Keratinocyte (primary cell): ENCODE measurements around the gene TARS2. TPM values are rescaled to one million over a fixed set of nuclear protein-coding genes. Genes with fewer than 3 reads are reported as not detected.

Experiments used
- DNase-seq: peaks from one replicate; pipeline ENCODE4 v3.0.0-alpha.2; 2011; ENCODE audit warnings: low read depth, missing footprints, low spot score
- FAIRE-seq: peaks from 2 replicates; lab custom pipeline; 2011; peaks lifted over from hg19 to GRCh38; lab: Jason Lieb, UNC
- H2AFZ ChIP-seq: 2 replicates; pipeline ENCODE4 v1.6.0; 2012; ENCODE audit warnings: low read length, control low read depth, inconsistent platforms; ENCODE audit not compliant: control insufficient read depth
- H3K27ac ChIP-seq: 2 replicates; pipeline ENCODE4 v1.5.1; 2011; ENCODE audit warnings: low read length; ENCODE audit not compliant: control insufficient read depth, insufficient read depth
- H3K27me3 ChIP-seq: 3 replicates; pipeline ENCODE4 v1.6.0; 2011; ENCODE audit warnings: low read length; ENCODE audit not compliant: control insufficient read depth, insufficient read depth; ENCODE audit errors: extremely low read depth
- H3K36me3 ChIP-seq, 2 experiments: 2 replicates in 1 of 2; 3 replicates in 1 of 2; pipeline ENCODE4 v1.5.1; 2011; ENCODE audit warnings: low read length in 2 of 2, mild to moderate bottlenecking in 1 of 2; ENCODE audit not compliant: control insufficient read depth in 2 of 2, insufficient read depth in 2 of 2; ENCODE audit errors: extremely low read depth in 1 of 2
- H3K4me1 ChIP-seq: 3 replicates; pipeline ENCODE4 v1.5.1; 2011; ENCODE audit warnings: low read length; ENCODE audit not compliant: control insufficient read depth, insufficient read depth; ENCODE audit errors: extremely low read depth
- H3K4me2 ChIP-seq: 3 replicates; pipeline ENCODE4 v1.6.0; 2011; ENCODE audit warnings: low read depth, low read length; ENCODE audit not compliant: control insufficient read depth, insufficient read depth; ENCODE audit errors: extremely low read depth
- H3K4me3 ChIP-seq, 3 experiments: fragments of 200-600 bp in 1 of 3; sonication (generic) in 1 of 3; 2 replicates in 2 of 3; 3 replicates in 1 of 3; pipeline ENCODE4 v1.5.1; 2011 to 2016; ENCODE audit warnings: low read length in 3 of 3, mild to moderate bottlenecking in 3 of 3, control low read depth in 2 of 3, inconsistent platforms in 1 of 3, low read depth in 1 of 3, mixed read lengths in 1 of 3, mixed run types in 1 of 3, moderate library complexity in 1 of 3; ENCODE audit not compliant: control insufficient read depth in 2 of 3, insufficient read depth in 2 of 3; ENCODE audit errors: extremely low read depth in 1 of 3
- H3K79me2 ChIP-seq: 2 replicates; pipeline ENCODE4 v1.6.0; 2012; ENCODE audit warnings: low read length; ENCODE audit not compliant: control insufficient read depth, insufficient read depth
- H3K9ac ChIP-seq: 3 replicates; pipeline ENCODE4 v1.6.0; 2011; ENCODE audit warnings: low read length; ENCODE audit not compliant: control insufficient read depth, insufficient read depth; ENCODE audit errors: extremely low read depth
- H3K9me1 ChIP-seq: 3 replicates; pipeline ENCODE4 v1.6.0; 2011; ENCODE audit warnings: low read length; ENCODE audit not compliant: control insufficient read depth, insufficient read depth; ENCODE audit errors: extremely low read depth
- H3K9me3 ChIP-seq: 2 replicates; pipeline ENCODE4 v1.5.1; 2012; ENCODE audit warnings: low read depth, low read length; ENCODE audit not compliant: control insufficient read depth
- H4K20me1 ChIP-seq: 3 replicates; pipeline ENCODE4 v1.6.0; 2011; ENCODE audit warnings: low read length; ENCODE audit not compliant: control insufficient read depth, insufficient read depth; ENCODE audit errors: extremely low read depth
- CTCF ChIP-seq, 3 experiments: IDR thresholded peaks in 1 of 3; conservative IDR thresholded peaks in 1 of 3; optimal IDR thresholded peaks in 1 of 3; 2 replicates in 2 of 3; 3 replicates in 1 of 3; pipeline versions ENCODE3 to v1.5.1; 2011; ENCODE audit warnings: low read length in 3 of 3, mild to moderate bottlenecking in 3 of 3, moderate library complexity in 2 of 3, control low read depth in 1 of 3, inconsistent platforms in 1 of 3; ENCODE audit not compliant: insufficient read depth in 2 of 3; ENCODE audit errors: extremely low read depth in 1 of 3
- EZH2 ChIP-seq: IDR thresholded peaks from one replicate; pipeline ENCODE4 v1.6.1; 2012; ENCODE audit warnings: inconsistent platforms, mild to moderate bottlenecking, low read length, moderate library complexity
- dilution Hi-C: fragments of 300-500 bp; cut with MboI; formaldehyde crosslinking; loops from one replicate; pipeline ENCODE4 v1.7.0; 2020; ENCODE audit warnings: low sequenced_read_pairs; ENCODE audit not compliant: extremely low pct_ligation_motif_present
- polyA plus RNA-seq, 5 experiments: library from polyadenylated mRNA; depleted of rRNA in 3 of 5; stranded (reverse) in 3 of 5; stranded (forward) in 1 of 5; unstranded in 1 of 5; fragments of >200 nt; gene quantifications; 1 replicate in 1 of 5; 2 replicates in 3 of 5; 3 replicates in 1 of 5; pipeline versions ENCODE4 v1.2.1 to v1.2.3, GENCODE V29; 2011 to 2012; ENCODE audit warnings: missing spikeins in 2 of 5, low read depth in 1 of 5, low replicate concordance in 1 of 5

The TARS2 gene
- polyA plus RNA-seq, 1 donor (not counting 4 experiments of a cell fraction or from before 2014, with no cell fraction given) = 28.4 TPM

GRCh38 chr1:150525348-150525747, 38.1 kb downstream of the TARS2 start:
- Histone ChIP-seq H3K4me2 (no peak overlapping the region), H3K36me3 (no peaks in the 10 kb centered on the region), H3K9ac (no peak overlapping the region), H3K4me1 (peaks cover 17% of the 10 kb centered on the region), H3K27ac (no peak overlapping the region), H3K27me3 (no peaks in the 10 kb centered on the region), H2AFZ (no peak overlapping the region), H4K20me1 (no peaks in the 10 kb centered on the region), H3K4me3 (no peak overlapping the region), H3K9me1 (no peaks in the 10 kb centered on the region), H3K79me2 (no peaks in the 10 kb centered on the region), H3K9me3 (no peaks in the 10 kb centered on the region)
- no peak for TF ChIP-seq EZH2
- TF ChIP-seq CTCF (optimal IDR thresholded peaks at IDR 0.05 in 1 of 3, IDR thresholded peaks at IDR 0.05 in 1 of 3, conservative IDR thresholded peaks at IDR 0.05 in 1 of 3; ENCODE audit: extremely low read depth in 1 of 3, insufficient read depth in 2 of 3, low read length in 3 of 3) = no peak
- DNase-seq (no peak), FAIRE-seq (no peak)
- dilution Hi-C loops = no loop called here

- TF ChIP-seq CTCF (optimal IDR thresholded peaks at IDR 0.05 in 1 of 3, IDR thresholded peaks at IDR 0.05 in 1 of 3, conservative IDR thresholded peaks at IDR 0.05 in 1 of 3; ENCODE audit: extremely low read depth in 1 of 3, insufficient read depth in 2 of 3, low read length in 3 of 3) (no peak), EZH2 (no peak)
- dilution Hi-C loops = no loop called here
- Histone ChIP-seq H3K4me1 (peaks cover 27% of the 10 kb centered on the region), H3K27ac (no peak overlapping the region), H3K9me1 (no peaks in the 10 kb centered on the region), H3K79me2 (no peaks in the 10 kb centered on the region), H3K27me3 (no peaks in the 10 kb centered on the region), H2AFZ (no peak overlapping the region), H4K20me1 (no peaks in the 10 kb centered on the region), H3K9ac (no peak overlapping the region), H3K4me2 (no peak overlapping the region), H3K9me3 (no peaks in the 10 kb centered on the region), H3K36me3 (no peaks in the 10 kb centered on the region), H3K4me3 (no peak overlapping the region)
- DNase-seq = no peak
- peak; percentile 78 for FAIRE-seq
Observed at GRCh38 chr1:150528196-150528595, 41.0 kb downstream of the TARS2 start.
